ACHN (cell line): ENCODE measurements around the gene TOP2B.

Experiments used
- DNase-seq: peaks from one replicate; pipeline ENCODE4 v3.0.0-alpha.2; 2015
- in situ Hi-C: cut with HindIII; loops from 2 replicates; pipeline ENCODE4 v1.10.0; 2017; ENCODE audit warnings: low sequenced_read_pairs, low pct_ligation_motif_present, low pct_unique_long_range_greater_than_20kb

Gene TOP2B, protein sequence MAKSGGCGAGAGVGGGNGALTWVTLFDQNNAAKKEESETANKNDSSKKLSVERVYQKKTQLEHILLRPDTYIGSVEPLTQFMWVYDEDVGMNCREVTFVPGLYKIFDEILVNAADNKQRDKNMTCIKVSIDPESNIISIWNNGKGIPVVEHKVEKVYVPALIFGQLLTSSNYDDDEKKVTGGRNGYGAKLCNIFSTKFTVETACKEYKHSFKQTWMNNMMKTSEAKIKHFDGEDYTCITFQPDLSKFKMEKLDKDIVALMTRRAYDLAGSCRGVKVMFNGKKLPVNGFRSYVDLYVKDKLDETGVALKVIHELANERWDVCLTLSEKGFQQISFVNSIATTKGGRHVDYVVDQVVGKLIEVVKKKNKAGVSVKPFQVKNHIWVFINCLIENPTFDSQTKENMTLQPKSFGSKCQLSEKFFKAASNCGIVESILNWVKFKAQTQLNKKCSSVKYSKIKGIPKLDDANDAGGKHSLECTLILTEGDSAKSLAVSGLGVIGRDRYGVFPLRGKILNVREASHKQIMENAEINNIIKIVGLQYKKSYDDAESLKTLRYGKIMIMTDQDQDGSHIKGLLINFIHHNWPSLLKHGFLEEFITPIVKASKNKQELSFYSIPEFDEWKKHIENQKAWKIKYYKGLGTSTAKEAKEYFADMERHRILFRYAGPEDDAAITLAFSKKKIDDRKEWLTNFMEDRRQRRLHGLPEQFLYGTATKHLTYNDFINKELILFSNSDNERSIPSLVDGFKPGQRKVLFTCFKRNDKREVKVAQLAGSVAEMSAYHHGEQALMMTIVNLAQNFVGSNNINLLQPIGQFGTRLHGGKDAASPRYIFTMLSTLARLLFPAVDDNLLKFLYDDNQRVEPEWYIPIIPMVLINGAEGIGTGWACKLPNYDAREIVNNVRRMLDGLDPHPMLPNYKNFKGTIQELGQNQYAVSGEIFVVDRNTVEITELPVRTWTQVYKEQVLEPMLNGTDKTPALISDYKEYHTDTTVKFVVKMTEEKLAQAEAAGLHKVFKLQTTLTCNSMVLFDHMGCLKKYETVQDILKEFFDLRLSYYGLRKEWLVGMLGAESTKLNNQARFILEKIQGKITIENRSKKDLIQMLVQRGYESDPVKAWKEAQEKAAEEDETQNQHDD (N-terminal part only)

GRCh38 chr3:25664812-25665314, at the start of gene TOP2B:
TSS of gene TOP2B (minus strand) at chr3:25664907. CDS start at chr3:25664297, 610 bp downstream.
- DNase-seq = peak; percentile 92
- in situ Hi-C loops = no loop called here

DNA sequence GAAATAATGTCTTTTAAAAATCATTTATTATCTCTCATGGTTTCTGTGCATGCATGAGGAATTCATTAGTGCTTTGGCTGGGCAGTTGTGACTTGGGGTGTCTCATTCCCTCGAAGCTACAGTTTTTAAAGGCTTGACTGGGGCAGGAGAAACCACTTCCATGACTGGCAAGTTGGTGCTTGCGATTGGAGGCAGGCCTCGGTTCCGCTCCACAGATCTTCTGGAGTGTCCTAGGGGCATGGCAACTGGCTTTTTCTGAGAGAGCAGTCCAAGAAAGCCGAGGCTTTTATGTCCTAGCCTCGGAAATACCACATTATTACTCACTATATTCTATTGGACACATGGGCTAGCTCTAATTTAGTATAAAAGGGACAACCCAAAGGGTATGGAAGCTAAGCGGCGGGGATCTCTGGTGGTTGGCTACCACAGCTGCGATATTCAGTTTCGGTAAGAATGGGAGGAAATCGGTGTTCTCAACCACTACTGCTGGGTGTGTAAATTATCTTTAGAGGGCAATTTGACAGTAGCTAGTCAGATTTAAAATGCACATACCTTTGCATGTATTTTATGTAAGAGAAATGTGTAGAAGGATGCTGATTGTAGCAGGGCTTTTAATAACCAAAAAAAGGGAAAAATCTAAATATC, 48.8 kb upstream of the TOP2B start:
- no peak for DNase-seq
- in situ Hi-C loops = no loop called here

- no peak for DNase-seq
- in situ Hi-C loops = no loop called here
Measured at GRCh38 chr3:25711090-25711489, 46.4 kb upstream of the TOP2B start.

- DNase-seq = no peak
- in situ Hi-C loops = no loop called here
Measured at GRCh38 chr3:25708036-25708435, 43.3 kb upstream of the TOP2B start.

DNA sequence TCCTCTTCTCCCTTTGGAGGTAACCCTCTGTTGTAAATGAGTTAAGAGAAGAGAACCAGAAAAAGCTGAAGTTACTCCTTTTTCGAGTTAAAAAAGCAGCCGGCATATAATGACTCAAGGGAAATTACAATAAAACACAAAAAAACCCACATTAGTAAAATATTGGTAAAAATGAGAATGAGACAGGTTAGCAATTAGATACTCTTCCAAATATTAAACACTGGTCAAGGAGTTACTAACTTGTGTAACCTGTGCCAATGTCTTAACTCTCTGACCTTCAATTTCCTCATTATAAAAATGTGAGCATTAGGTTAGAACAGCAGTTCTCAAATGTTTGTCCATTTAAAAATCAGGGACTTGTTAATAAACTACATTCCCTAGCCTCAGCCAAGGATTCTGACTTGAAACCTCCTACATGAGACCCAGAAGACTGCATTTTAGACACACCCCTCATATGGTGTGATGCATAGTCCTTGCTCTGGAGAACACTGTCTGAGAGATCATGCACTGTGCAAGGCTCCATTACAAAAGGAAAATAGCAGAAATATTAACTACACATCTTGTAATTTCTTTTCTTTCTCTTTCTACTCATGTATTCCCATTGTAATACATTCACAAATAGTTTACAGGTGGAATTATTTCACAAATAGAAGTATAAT, 42.7 kb upstream of the TOP2B start:
- DNase-seq = no peak
- in situ Hi-C loops = no loop called here

DNA sequence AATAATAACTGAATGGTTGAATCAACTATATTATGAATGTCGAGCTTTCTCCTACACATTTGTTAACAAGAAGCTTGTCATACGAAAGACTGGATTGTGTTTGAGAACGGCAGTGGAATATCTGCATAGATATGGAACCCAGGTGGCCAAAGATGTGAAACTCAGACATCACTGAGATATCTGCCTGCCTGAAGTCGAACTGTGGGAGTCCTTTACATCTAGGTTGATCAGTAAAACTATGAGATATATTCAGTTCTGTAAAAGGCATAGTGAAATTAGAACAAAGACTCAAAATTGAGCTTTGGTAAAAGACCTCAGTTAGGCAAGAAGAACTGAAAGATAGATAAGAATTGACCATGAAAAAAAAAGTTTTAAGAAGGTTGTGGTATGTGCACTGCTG, 41.5 kb upstream of the TOP2B start:
- in situ Hi-C loops = no loop called here
- DNase-seq = no peak

GRCh38 chr3:25697553-25697952, 32.8 kb upstream of the TOP2B start:
- no peak for DNase-seq
- in situ Hi-C loops = no loop called here

DNA sequence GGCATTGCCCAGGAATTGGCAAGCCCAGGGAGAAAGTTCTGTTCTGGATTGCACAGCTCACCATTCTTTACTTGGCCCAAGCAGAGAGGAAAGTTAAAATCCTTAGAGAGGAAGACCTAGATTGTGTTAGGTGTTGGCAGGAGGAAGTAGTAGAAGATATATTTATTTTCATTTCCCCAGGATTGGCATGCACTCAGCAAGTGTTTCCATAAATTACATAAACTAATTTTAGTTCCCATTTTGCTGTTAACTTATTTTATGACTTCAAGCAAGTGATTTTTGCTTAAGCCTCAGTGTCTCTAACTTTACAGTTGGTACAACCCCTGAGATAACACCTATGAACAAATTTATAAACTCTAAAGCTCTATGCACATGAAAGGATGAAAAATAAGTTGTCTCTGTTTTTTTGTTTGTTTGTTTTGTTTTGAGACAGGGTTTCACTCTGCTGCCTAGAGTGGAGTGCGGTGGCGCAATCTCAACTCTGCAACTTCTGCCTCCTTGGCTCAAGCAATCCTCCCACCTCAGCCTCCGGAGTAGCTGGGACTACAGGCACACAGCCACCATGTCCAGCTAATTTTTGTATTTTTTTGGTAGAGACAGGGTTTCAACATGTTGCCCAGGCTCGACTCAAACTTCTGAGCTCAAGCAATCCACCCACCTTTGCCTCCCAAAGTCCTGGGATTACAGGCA, 31.2 kb upstream of the TOP2B start:
- in situ Hi-C loops = no loop called here
- DNase-seq = no peak

DNA sequence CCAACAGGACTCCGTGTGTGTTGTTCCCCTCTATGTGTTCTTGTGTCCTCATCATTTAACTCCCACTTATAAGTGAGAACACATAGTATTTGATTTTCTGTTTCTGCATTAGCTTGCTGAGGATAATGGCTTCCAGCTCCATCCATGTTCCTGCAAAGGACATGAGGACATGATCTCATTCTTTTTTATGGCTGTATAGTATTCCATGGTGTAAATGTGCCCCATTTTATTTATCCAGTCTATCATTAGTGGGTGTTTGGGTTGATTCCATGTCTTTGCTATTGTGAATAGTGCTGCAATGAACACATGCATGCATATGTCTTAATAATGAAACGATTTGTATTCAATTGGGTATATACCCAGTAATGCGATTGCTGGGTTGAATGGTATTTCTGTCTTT, 28.5 kb upstream of the TOP2B start:
- in situ Hi-C loops = no loop called here
- no peak for DNase-seq

DNA sequence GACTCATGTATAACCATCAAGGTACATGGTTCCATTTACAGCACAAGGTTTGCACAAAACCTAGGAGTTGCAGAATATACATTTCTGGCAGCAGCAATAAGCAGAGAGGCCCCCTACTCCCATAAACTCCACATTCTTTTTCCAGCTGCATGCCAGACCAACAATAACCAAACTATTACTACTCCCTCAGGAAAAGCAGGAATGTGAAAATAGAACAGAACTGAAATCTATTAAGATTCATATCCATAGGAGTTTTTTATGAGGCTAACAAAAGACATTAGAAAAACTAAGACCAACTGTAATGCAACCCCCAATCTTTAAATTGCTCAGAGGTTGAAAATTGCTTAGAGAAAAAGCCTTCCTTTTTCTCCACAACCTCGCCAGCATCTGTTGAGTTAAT, 27.6 kb upstream of the TOP2B start:
- DNase-seq = no peak
- in situ Hi-C loops = no loop called here

DNA sequence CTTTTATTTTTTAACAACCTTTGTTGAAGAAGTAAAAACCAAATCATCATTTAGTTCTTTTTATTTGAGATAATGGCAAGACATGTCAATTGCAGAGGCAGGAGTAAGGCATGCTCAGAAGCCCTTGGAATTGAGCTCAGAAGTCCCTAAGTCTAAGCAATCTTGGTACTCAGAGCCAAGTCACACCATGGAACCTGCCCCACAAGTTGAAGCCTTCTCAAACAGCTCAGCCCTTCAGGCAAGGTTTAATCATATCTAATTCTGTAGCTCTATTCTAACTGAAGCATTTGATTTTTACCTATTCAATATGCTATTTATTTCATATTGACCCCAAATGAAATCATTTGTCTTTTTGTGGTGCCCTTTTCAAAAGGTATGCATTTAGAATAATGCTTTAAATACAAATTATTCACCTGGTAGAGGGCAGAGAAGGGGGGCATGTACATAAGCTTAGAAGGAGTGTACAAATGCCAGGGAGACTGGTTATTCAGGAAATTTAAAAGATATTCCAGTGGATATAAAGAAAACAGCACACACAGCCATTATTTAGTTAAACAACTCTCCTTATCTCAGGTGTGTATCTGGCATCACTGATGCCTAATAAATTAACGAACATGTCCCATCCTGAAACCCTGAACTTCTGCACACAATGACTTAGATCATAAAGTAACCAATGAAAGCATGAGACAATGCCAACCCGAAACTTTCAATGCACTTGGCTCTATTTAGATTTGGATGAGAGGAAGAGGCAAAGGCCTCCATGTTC, 26.2 kb upstream of the TOP2B start:
- DNase-seq = no peak
- in situ Hi-C loops = no loop called here

DNA sequence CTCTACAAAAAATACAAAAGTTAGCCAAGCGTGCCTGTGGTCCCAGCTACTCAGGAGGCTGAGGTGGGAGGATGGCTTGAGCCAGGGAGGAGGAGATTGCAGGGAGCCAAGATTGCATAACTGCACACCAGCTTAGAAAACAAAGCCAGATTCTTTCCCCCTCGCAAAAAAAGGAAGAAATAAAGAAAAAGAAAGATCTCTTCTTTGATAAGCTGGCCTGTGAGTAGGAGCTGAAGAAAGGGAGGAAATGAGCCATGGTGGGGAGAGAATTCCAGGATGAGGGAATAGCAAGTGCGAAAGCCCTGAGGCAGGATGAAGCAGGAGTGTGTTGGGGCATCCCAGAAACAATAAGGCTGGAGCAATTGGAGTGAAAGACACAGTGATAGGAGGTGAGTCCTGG, 24.5 kb upstream of the TOP2B start:
- DNase-seq = no peak
- in situ Hi-C loops = no loop called here

- in situ Hi-C loops = no loop called here
- DNase-seq = no peak
Measured at GRCh38 chr3:25687742-25688141, 23.0 kb upstream of the TOP2B start.

GRCh38 chr3:25686766-25687165, 22.1 kb upstream of the TOP2B start:
- in situ Hi-C loops = no loop called here

GRCh38 chr3:25683882-25684281, 19.2 kb upstream of the TOP2B start:
- DNase-seq = no peak
- in situ Hi-C loops = no loop called here

More at GRCh38 chr3:25686766-25687165, 22.1 kb upstream of the TOP2B start:
- no peak for DNase-seq

DNA sequence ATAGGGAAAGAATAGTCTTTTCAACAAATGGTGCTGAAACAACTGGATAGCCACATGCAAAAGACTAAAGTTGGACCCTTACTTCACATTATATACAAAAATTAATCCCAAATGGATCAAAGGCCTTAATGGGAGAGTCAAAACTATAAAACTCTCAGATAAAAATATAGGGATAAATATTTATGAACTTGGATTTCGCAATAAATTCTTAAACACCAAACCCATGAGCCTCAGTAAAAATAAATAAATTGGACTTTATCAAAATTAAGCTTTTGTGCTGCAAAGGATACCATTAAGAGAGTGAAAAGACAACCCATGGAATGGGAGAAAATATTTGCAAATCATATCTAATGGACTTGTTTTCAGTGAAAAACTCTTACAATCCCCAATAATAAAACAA, 18.7 kb upstream of the TOP2B start:
- in situ Hi-C loops = no loop called here
- DNase-seq = no peak
